Skeletal muscle satellite cell (primary cell): Measurements from ENCODE around the gene TNNC2.
"Not testable (repeated sequence)": the region's sequence is repeated elsewhere in the genome, so short reads cannot be mapped to it uniquely, and the experiment has no call there.

Experiments
- H3K27me3 ChIP-seq: 2 replicates; pipeline ENCODE4 v1.7.0; 2013; ENCODE audit warnings: low read length; ENCODE audit not compliant: control insufficient read depth, insufficient read depth
- H3K36me3 ChIP-seq: 2 replicates; pipeline ENCODE4 v1.7.0; 2013; ENCODE audit warnings: mild to moderate bottlenecking, control low read depth, low read length; ENCODE audit not compliant: insufficient read depth
- H3K4me1 ChIP-seq: 2 replicates; pipeline ENCODE4 v1.7.0; 2013; ENCODE audit warnings: low read length; ENCODE audit not compliant: control insufficient read depth, insufficient read depth
- H3K4me2 ChIP-seq: 2 replicates; pipeline ENCODE4 v1.7.0; 2013; ENCODE audit warnings: mild to moderate bottlenecking, low read length
- H3K4me3 ChIP-seq: 2 replicates; pipeline ENCODE4 v1.7.0; 2013; ENCODE audit warnings: low read length
- H3K9ac ChIP-seq: 2 replicates; pipeline ENCODE4 v1.7.0; 2013; ENCODE audit warnings: mild to moderate bottlenecking, low read depth, low read length, moderate library complexity
- H3K9me3 ChIP-seq: replicated peaks from 2 replicates; pipeline ENCODE4 v1.7.0; 2013; ENCODE audit warnings: mild to moderate bottlenecking, control low read depth, low read length

TNNC2 gene

DNA sequence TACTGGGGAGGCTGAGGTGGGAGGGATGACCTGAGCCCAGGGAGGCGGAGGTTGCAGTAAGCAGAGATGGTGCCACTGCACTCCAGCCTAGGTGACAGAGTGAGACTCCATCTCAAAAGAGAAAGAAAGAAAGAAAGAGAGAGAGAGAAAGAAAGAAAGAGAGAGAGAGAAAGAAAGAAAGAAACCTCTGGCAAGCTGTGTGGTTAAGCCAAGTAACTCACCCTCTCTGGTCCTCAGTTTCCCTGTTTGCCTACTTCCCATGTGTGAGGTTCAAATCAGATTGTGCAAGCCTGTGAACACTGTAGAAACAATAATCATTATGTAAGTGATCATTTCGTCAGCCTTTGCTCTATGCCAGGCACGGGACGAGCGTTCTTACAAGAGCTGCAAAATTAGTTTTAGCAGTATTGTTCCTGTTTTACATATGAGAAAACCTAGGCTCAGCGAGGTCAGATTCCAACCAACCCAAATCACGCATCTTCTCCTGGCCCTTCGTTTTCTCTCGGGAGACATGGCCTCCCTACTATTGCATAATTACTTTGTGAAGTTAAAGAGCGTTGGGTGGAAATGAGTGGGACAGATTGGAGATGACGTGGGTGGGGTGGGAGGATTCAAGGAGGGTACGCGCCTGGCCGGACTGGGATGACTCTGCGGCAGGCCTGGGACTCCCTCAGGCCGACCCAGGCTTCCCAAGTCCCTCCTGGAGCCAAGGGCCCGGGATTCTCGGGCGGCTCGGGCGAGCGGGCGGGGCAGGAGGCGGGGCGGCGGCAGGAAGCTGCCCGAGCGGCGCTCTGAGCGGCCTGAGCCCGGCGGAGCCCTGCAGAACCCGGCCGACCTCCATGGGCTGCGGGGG lies 6.1 kb upstream of the TNNC2 start, which contains the start of gene SNX21:
TSS of gene SNX21 (plus strand) at position 770 of the 853 bp plus-strand sequence. CDS start 121 bp downstream, outside the sequence.
- Histone ChIP-seq H3K9ac (peak within 1 kb of the TSS; percentile 90), H3K27me3 (no peaks in the 10 kb centered on the region), H3K4me1 (peaks cover 39% of the 10 kb centered on the region), H3K4me2 (peak within 1 kb of the TSS; percentile 96), H3K4me3 (peak within 1 kb of the TSS; percentile 83), H3K9me3 (no peaks in the 10 kb centered on the region), H3K36me3 (peaks cover 3% of the 10 kb centered on the region)

DNA sequence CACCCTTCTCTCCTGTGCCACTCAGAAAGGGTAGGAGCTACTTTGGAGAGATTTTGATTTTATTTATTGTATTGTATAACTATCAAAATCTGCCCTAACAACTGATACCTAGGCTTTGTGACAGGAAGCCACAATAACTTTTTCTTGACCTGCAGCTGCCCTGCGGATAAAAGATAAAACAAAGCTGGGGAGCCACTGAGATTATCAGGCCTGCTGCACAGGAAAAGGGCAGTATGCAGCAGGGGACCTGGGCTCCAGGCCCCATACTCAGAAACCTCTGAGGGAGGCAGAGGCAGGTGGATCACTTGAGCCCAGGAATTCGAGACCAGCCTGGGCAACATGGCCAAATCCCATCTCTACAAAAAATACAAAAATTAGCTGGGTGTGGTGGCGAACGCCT lies 5.5 kb upstream of the TNNC2 start:
- Histone ChIP-seq H3K4me3 (no peak overlapping the region), H3K4me1 (peaks cover 40% of the 10 kb centered on the region), H3K27me3 (no peaks in the 10 kb centered on the region), H3K4me2 (peak overlapping the region; percentile 96), H3K36me3 (peaks cover 3% of the 10 kb centered on the region), H3K9ac (peak overlapping the region; percentile 90), H3K9me3 (no peaks in the 10 kb centered on the region)

- peaks cover 40% of the 10 kb centered on the region for H3K4me1 ChIP-seq
- not testable (repeated sequence) for H3K27me3 ChIP-seq, H3K4me2 ChIP-seq, H3K4me3 ChIP-seq, H3K9me3 ChIP-seq, H3K9ac ChIP-seq, H3K36me3 ChIP-seq
These were observed 2.6 kb upstream of the TNNC2 start for GRCh38 chr20:45829673-45830106.

- H3K4me1 ChIP-seq, result peaks cover 44% of the 10 kb centered on the region
- no peaks in the 10 kb centered on the region for H3K9me3 ChIP-seq
- H3K4me3 ChIP-seq, result no peak overlapping the region
- H3K27me3 ChIP-seq, result no peaks in the 10 kb centered on the region
- peak overlapping the region; percentile 54 for H3K9ac ChIP-seq
- H3K4me2 ChIP-seq, result peak overlapping the region; percentile 11
- no peaks in the 10 kb centered on the region for H3K36me3 ChIP-seq
These were observed 1.5 kb upstream of the TNNC2 start for GRCh38 chr20:45828589-45828988.

- no peaks in the 10 kb centered on the region for H3K36me3 ChIP-seq
- no peak overlapping the region for H3K9ac ChIP-seq
- no peaks in the 10 kb centered on the region for H3K9me3 ChIP-seq
- H3K4me2 ChIP-seq, result no peak overlapping the region
- H3K4me3 ChIP-seq, result no peak overlapping the region
- no peaks in the 10 kb centered on the region for H3K27me3 ChIP-seq
- peaks cover 42% of the 10 kb centered on the region for H3K4me1 ChIP-seq
These were observed 600 bp upstream of the TNNC2 start for GRCh38 chr20:45827712-45828111.

DNA sequence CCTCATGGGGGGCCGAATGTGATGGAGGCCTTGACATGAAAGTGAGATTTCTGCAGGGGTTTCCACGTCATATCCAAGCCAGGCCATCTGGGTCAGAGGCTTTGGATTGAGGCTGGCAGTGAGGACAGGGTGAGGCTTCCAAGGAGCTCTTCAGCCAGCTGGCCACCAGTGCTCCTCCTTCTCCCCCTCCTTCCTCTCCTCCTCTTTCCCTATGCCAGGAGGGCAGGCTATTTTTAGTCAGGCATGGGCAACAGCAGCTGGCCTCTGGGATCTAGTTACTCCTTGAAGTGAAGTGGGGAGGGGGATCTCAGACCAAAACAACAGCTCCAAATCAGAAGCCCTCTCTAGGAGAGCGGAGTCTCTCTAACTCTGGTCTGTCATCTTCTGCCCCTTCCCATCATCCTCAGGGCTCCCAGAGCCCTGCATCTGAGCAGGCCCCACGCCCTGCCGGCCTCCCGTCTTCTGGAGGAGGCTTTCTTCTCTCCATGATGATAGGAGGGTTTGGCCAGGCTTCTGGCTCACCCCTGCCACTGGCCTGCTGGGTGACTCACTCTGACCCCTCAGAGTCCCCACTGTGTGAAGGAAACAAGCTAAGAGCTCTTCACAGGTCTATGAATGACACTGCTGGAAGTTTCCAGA lies 612 bp downstream of the TNNC2 start:
- Histone ChIP-seq H3K9ac (peak overlapping the region; percentile 46), H3K36me3 (no peaks in the 10 kb centered on the region), H3K9me3 (no peaks in the 10 kb centered on the region), H3K4me2 (peak overlapping the region; percentile 24), H3K4me1 (peaks cover 43% of the 10 kb centered on the region), H3K4me3 (no peak overlapping the region), H3K27me3 (no peaks in the 10 kb centered on the region)

- Histone ChIP-seq H3K4me1 (peaks cover 43% of the 10 kb centered on the region), H3K4me3 (peak overlapping the region; percentile 35), H3K9ac (no peak overlapping the region), H3K9me3 (no peaks in the 10 kb centered on the region), H3K27me3 (no peaks in the 10 kb centered on the region), H3K36me3 (no peaks in the 10 kb centered on the region), H3K4me2 (peak overlapping the region; percentile 66)
These were observed 2.9 kb downstream of the TNNC2 start for GRCh38 chr20:45823949-45824835.

- Histone ChIP-seq H3K4me1 (peaks cover 39% of the 10 kb centered on the region), H3K9me3 (no peaks in the 10 kb centered on the region), H3K9ac (peak overlapping the region; percentile 29), H3K4me2 (peak overlapping the region; percentile 71), H3K36me3 (no peaks in the 10 kb centered on the region), H3K4me3 (peak overlapping the region; percentile 48), H3K27me3 (no peaks in the 10 kb centered on the region)
These were observed 4.3 kb downstream of the TNNC2 start for GRCh38 chr20:45822857-45823256.

DNA sequence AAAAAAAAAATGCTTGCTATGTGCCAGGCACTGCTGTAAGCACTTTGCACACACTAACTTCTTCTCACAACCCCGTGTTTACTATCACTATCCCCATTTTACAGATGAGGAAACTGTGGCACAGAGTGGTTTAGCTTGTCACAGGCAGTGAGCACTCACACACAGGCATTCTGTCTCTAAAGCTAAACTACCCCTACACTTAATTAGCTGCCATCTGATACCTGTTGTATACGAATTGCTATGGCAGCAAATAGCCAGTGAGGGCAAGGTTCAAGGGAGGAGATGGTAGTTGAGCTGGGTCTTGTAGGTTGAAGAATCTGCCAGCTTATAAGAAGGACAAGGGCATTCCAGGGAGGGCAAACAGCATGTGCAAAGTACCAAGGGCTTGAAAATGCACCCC lies 5.2 kb downstream of the TNNC2 start:
- Histone ChIP-seq H3K4me3 (no peak overlapping the region), H3K4me2 (no peak overlapping the region)

DNA sequence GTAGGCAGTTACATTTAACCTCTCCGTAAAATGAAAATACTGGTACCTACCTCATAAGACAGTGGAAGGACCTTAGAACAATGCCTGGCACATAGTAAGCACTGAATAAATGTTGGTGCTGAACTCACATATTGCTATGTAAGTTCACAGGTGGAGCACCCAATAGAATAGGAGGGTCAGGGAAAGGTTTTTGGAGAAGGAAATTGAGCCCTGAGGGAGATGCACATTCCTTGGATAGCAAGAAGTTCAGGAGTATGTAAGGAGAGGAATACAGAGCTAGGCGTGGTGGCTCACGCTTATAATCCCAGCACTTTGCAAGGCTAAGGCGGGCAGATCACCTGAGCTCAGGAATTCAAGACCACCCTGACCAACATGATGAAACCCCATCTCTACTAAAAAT lies 7.6 kb downstream of the TNNC2 start:
- no peaks in the 10 kb centered on the region for H3K9me3 ChIP-seq
- H3K9ac ChIP-seq, result no peak overlapping the region
- H3K4me1 ChIP-seq, result peaks cover 31% of the 10 kb centered on the region
- H3K27me3 ChIP-seq, result no peaks in the 10 kb centered on the region
- H3K4me2 ChIP-seq, result no peak overlapping the region
- no peak overlapping the region for H3K4me3 ChIP-seq
- H3K36me3 ChIP-seq, result peaks cover under 1% of the 10 kb centered on the region

More for the DNA sequence above, 5.2 kb downstream of the TNNC2 start:
- no peaks in the 10 kb centered on the region for H3K27me3 ChIP-seq
- no peaks in the 10 kb centered on the region for H3K36me3 ChIP-seq
- H3K9me3 ChIP-seq, result no peaks in the 10 kb centered on the region
- no peak overlapping the region for H3K9ac ChIP-seq
- peaks cover 42% of the 10 kb centered on the region for H3K4me1 ChIP-seq

GRCh38 chr20:45818239-45818638 lies 8.9 kb downstream of the TNNC2 start:
- Histone ChIP-seq H3K4me3 (no peak overlapping the region), H3K27me3 (no peaks in the 10 kb centered on the region), H3K9me3 (no peaks in the 10 kb centered on the region), H3K9ac (no peak overlapping the region), H3K36me3 (peaks cover 3% of the 10 kb centered on the region), H3K4me2 (no peak overlapping the region), H3K4me1 (peaks cover 30% of the 10 kb centered on the region)
